Muscle layer of duodenum (tissue), 2 donors: ENCODE measurements around the gene ABCA1.

Experiments used
- H3K27ac ChIP-seq: one replicate; pipeline ENCODE4 v1.7.0; 2013; ENCODE audit warnings: mild to moderate bottlenecking, low read length
- H3K27me3 ChIP-seq: one replicate; pipeline ENCODE4 v1.7.0; 2013; ENCODE audit warnings: low read depth, mild to moderate bottlenecking, control low read depth, low read length
- H3K36me3 ChIP-seq, 2 donors: one replicate each; pipeline ENCODE4 v1.7.0; 2013; ENCODE audit warnings: low read length in 2 of 2, control low read depth in 1 of 2, mild to moderate bottlenecking in 1 of 2; ENCODE audit not compliant: insufficient read depth in 2 of 2, control insufficient read depth in 1 of 2
- H3K4me1 ChIP-seq, 2 donors: one replicate each; pipeline ENCODE4 v1.7.0; 2013; ENCODE audit warnings: low read length in 2 of 2, mild to moderate bottlenecking in 2 of 2, control low read depth in 1 of 2, moderate library complexity in 1 of 2; ENCODE audit not compliant: insufficient read depth in 2 of 2, control insufficient read depth in 1 of 2
- H3K4me3 ChIP-seq, 2 donors: one replicate each; pipeline ENCODE4 v1.7.0; 2013; ENCODE audit warnings: low read length in 2 of 2, low read depth in 1 of 2, mild to moderate bottlenecking in 1 of 2
- H3K9me3 ChIP-seq, 2 donors: one replicate each; pipeline ENCODE4 v1.7.0; 2013; ENCODE audit warnings: low read length in 2 of 2, control low read depth in 1 of 2, mild to moderate bottlenecking in 1 of 2; ENCODE audit not compliant: control insufficient read depth in 1 of 2
- donor health status: healthy.

ABCA1 gene

DNA sequence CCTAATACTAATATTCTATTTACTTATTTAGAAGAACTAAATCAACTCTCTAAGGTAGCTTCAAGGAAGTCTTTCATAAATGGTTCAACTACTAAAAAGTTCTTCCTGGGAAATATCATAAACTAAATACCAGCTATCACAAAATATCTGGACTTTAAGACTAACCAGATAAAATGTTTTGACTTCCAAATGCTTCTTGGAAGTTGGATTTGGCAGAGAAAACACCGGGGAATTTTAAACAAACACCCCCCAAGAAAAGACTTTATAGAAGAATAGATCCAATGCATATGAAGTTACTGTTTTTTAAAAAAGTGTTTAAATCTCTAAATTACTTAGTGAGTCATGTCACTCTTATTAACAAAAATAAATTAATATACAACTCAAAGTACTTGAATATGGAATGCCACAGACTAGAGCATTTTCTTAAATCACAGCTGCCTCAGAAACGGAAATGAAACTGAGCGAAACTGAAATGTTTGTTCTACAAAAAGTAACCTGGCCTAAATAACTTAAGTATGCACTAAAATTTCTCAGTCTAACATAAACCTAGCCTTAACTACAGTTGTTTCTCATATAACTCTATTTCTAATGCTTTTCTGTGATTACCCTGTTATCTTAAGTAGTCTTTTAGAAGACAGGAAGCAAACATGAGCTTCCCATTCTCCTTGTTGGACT lies 6.8 kb downstream of the ABCA1 start:
- Histone ChIP-seq H3K9me3 (no peaks in the 10 kb centered on the region), H3K27me3 (no peaks in the 10 kb centered on the region), H3K27ac (peak overlapping the region; percentile 50), H3K4me3 (peak overlapping the region in 1 of 2 donors; percentile 2), H3K36me3 (no peaks in the 10 kb centered on the region), H3K4me1 (peaks cover 4 to 61% of the 10 kb centered on the region in 2 donors)

GRCh38 chr9:104915753-104916152 lies 12.2 kb downstream of the ABCA1 start:
- Histone ChIP-seq H3K4me3 (no peak overlapping the region), H3K9me3 (no peaks in the 10 kb centered on the region), H3K27me3 (no peaks in the 10 kb centered on the region), H3K36me3 (no peaks in the 10 kb centered on the region), H3K4me1 (peaks cover 15 to 67% of the 10 kb centered on the region in 2 donors), H3K27ac (no peak overlapping the region)

GRCh38 chr9:104915049-104915448 lies 12.9 kb downstream of the ABCA1 start:
- Histone ChIP-seq H3K36me3 (no peaks in the 10 kb centered on the region), H3K4me1 (peaks cover 15 to 74% of the 10 kb centered on the region in 2 donors), H3K4me3 (no peak overlapping the region), H3K27me3 (no peaks in the 10 kb centered on the region), H3K27ac (no peak overlapping the region), H3K9me3 (no peaks in the 10 kb centered on the region)

- Histone ChIP-seq H3K4me3 (no peak overlapping the region), H3K9me3 (no peaks in the 10 kb centered on the region), H3K27me3 (no peaks in the 10 kb centered on the region), H3K27ac (no peak overlapping the region), H3K36me3 (no peaks in the 10 kb centered on the region), H3K4me1 (peaks cover 15 to 75% of the 10 kb centered on the region in 2 donors)
Observed at GRCh38 chr9:104914466-104914865, 13.5 kb downstream of the ABCA1 start.

- H3K36me3 ChIP-seq: no peaks in the 10 kb centered on the region
- peaks cover 12 to 78% of the 10 kb centered on the region in 2 donors for H3K4me1 ChIP-seq
- no peak overlapping the region for H3K4me3 ChIP-seq
- no peaks in the 10 kb centered on the region for H3K9me3 ChIP-seq
- no peak overlapping the region for H3K27ac ChIP-seq
- H3K27me3 ChIP-seq: no peaks in the 10 kb centered on the region
Observed at GRCh38 chr9:104912606-104913005, 15.3 kb downstream of the ABCA1 start.

DNA sequence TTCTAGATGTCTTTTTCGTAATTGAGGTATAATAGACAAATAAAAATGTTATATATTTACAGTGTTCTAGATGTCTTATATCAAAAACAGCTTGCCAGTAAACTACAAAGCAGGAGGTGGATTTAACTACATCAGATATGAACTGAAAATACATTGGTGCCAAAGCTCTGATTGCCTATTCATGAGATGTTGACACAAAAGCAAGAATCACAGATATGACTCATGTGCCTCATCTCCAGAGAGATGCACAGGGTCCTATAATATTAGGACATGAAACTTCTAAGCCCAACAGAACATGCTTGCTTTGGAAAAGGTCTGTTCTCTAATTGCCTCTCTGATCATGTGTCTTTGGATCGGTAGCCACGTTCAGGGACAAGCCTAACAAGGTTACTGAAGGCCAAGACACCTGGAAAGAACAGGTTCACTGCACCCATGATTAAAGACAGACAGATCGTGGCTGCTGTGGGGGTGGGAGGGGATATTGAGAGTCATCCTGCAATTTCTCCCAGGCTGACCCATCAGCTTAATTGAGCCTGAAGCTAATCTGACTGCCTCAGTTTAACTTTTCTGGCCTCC lies 16.8 kb downstream of the ABCA1 start:
- Histone ChIP-seq H3K4me1 (peaks cover 12 to 83% of the 10 kb centered on the region in 2 donors), H3K27me3 (no peaks in the 10 kb centered on the region), H3K4me3 (no peak overlapping the region), H3K36me3 (no peaks in the 10 kb centered on the region), H3K27ac (no peak overlapping the region), H3K9me3 (no peaks in the 10 kb centered on the region)

DNA sequence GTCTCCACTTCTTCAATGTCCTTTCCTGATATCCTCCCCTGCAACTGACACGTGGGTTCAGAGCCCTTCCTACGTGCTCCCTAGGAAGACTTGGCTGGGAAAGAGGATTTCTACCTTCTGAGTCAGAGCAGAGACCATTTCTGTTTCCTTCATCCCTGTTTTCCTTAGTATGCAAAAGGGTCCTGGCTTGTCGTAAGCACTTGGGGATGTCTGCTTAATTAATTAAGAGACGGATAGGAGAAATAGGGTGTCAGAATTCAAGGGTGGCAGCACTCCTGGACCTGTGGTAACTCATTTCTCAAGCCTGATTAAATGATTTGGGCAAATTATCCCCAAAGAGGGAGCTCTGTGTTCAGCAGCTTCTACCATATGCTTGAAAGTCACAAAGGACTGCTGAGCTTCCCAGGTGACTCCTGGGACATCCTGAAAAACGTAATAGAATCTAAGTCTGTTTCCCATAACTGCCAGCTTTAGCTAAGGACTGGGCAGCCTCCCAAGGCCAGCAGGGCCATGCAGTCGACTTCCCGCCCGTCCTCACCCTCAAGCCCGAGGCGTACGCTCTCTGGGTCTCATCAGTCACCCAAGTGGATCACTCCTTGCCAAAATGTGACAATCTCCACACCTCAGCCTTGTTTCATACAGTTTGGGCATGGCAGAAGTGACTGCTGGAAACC lies 20.5 kb downstream of the ABCA1 start:
- Histone ChIP-seq H3K27ac (peak overlapping the region; percentile 56), H3K4me1 (peaks cover 10 to 75% of the 10 kb centered on the region in 2 donors), H3K36me3 (no peaks in the 10 kb centered on the region), H3K27me3 (no peaks in the 10 kb centered on the region), H3K9me3 (no peaks in the 10 kb centered on the region), H3K4me3 (peak overlapping the region in 1 of 2 donors; percentile 9)

GRCh38 chr9:104906441-104907277 lies 21.3 kb downstream of the ABCA1 start:
- Histone ChIP-seq H3K4me1 (peaks cover 10 to 67% of the 10 kb centered on the region in 2 donors), H3K27ac (peak overlapping the region; percentile 86), H3K36me3 (peaks cover 0 to under 1% of the 10 kb centered on the region in 2 donors), H3K9me3 (no peaks in the 10 kb centered on the region), H3K4me3 (peak overlapping the region in 1 of 2 donors; percentile 9), H3K27me3 (no peaks in the 10 kb centered on the region)

- no peak overlapping the region for H3K4me3 ChIP-seq
- H3K27me3 ChIP-seq: no peaks in the 10 kb centered on the region
- peaks cover 5 to 61% of the 10 kb centered on the region in 2 donors for H3K4me1 ChIP-seq
- H3K9me3 ChIP-seq: no peaks in the 10 kb centered on the region
- H3K27ac ChIP-seq: peak overlapping the region; percentile 86
- H3K36me3 ChIP-seq: peaks cover 0 to 7% of the 10 kb centered on the region in 2 donors
Observed at GRCh38 chr9:104905931-104906330, 22.0 kb downstream of the ABCA1 start.

DNA sequence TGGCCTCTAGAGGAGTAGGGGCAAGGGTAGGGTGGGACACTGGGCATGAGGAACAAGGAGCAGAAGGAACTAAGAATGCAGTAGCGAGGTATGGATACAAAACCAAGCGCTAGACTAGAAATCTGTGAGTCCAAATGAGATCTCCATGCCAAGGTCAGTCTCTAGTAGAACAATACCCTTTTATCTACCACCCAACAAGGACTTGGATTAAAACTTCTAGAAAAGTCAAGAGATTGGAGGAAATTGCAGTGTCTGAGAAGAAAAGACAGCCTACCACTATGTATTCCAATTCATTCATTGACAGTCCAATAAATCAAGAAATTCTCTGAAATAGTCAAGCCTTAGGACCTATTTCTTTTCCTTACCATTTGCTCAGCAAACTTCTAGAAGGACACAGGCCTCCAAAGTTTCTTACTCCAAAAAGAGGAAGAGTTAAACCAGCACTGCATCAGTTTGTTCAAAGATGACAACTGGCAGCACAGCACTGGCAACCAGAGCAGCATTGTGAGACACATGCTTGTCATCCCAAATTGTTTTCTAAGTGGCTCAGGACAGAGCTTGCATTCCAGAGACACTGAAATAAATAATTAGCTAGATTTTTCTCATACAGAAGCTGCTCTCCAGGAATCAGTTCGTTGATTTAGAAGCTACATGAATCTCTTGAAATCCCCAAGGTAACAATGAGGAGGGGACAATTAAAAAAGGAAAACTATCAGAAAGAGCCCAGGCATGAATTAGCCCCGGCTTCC lies 22.6 kb downstream of the ABCA1 start:
- no peaks in the 10 kb centered on the region for H3K9me3 ChIP-seq
- no peak overlapping the region for H3K4me3 ChIP-seq
- peaks cover 4 to 7% of the 10 kb centered on the region in 2 donors for H3K36me3 ChIP-seq
- no peaks in the 10 kb centered on the region for H3K27me3 ChIP-seq
- peaks cover 5 to 61% of the 10 kb centered on the region in 2 donors for H3K4me1 ChIP-seq
- H3K27ac ChIP-seq: peak overlapping the region; percentile 86
